SIG-M5 (cell line): ENCODE results near the gene PSTPIP1.

Experiments
- DNase-seq: peaks from one replicate; lab custom pipeline; 2025; lab: John Stamatoyannopoulos, UW

The PSTPIP1 gene

DNA sequence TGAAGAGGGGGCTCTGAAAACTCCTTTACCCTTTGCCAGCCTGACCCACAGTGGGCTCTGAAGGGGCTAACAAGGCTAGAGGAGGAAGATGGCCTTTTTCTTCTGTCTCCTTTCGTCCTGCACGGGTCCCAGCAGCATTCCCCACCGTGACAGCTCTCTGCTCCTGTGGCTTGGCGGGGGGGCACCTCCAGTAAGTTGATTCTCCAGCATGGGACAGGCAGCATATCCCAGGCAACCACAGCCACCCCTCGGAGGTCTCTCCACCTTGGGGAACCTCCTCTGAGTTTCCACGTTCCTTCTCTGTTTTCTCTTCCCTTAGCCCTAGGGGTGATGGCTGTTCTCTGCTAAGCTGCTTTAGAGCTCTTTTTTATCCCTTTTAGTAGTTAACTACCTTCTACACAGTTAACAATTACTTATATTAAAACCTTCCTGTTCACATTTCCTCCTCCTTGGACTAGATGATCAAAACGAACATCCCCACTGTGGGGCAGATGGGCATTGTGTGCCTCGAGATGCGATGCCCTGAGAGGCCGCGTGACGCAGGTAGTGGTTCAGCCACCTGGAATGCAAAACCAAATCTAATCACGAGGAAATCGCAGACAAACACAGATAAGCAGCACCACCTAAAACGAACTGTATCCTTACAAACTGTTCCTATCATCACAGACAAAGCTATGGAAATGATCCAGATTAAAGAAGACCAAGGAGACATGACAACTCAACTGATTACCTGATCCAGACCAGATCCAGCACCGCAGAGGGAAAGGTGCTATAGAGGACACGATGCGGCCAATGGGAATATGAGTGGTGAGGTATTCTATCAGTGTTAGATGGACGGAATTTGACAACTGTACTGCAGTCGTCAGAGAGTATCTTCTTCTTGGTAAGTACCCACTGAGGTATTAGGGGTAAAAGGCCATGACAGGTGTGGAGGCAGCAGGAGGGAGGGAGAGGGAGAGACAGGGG, 48.3 kb downstream of the PSTPIP1 start:
- DNase-seq, result no peak

DNA sequence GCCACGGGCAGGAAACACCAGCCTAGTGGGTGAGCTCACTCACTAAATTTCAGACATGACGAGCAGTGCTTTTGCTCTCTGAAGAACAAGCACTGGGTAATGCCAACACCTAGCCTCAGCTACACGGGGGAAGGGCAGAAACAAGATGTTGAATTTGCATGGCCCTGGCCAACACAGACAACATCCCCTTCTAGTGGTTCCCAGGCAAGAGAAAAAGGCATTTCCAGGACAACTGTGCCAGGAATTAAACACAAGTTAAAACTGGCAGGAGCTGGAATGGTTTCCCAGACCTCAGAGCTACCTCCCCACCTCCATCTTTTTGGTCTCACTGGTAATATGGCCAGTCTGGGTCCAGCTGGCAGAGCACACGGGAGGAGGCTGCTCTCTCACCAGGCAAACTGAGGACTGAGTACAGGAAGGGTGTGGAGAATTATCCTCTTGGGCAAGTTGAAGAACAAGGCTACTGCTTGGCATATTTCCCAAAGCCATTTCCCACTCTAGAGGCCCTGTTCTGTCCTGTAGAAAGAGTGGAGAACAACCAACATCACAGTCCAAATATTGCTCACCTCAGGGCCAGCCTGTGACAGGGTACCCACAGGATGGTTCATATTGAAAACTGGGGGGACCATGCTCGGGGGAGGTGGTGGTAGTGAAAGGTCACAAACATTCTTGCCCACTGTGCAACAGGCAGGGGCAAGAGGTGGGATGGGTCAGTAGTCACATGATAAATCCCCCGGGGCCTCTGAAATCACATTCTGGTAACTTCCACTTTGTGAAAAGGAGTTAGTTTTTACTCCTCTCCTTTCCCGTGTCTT, 49.5 kb downstream of the PSTPIP1 start:
- DNase-seq, result no peak

- no peak for DNase-seq
These were observed 51.1 kb downstream of the PSTPIP1 start for GRCh38 chr15:77045985-77046384.

GRCh38 chr15:77046704-77047412, 51.9 kb downstream of the PSTPIP1 start:
- no peak for DNase-seq

GRCh38 chr15:77048135-77048876, 53.4 kb downstream of the PSTPIP1 start:
- no peak for DNase-seq

DNA sequence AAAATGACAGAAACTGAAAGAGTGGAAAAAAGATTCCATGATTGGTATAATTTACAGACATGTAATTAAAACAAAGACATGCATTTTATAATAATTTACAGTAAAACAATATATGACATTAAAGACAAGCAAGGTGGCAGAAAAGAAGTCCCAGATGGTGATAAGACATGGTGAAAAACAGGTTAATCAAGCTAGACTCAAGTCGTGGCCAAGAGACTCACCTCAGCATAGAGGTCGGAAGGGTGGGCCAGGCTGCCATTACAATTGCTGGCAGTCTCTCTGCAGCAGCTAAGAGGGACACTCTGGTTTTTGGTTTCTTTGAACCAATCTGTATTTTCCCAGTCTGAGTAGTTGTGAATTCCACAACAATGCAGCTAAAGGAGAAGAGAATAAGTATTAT, 57.6 kb downstream of the PSTPIP1 start:
- DNase-seq, result no peak

DNA sequence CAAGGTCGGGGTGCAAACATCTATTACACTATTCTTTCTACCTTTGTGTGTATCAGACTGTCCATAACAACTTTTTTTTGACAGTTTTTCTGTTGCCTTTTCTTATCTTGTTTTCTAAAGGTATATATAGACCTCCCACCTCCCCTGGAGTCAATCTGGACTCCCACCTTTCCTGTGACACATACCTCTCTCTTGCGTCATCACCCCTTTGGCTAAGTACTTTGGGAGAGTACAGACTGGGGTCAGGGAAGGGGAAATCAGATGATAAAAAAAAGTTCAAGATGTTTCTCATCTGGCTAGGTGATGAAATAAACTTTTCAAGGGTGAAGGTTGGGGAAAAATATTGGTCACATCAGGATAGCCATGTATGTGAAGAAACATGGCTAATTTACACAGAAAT, 58.8 kb downstream of the PSTPIP1 start:
- DNase-seq, result no peak

DNA sequence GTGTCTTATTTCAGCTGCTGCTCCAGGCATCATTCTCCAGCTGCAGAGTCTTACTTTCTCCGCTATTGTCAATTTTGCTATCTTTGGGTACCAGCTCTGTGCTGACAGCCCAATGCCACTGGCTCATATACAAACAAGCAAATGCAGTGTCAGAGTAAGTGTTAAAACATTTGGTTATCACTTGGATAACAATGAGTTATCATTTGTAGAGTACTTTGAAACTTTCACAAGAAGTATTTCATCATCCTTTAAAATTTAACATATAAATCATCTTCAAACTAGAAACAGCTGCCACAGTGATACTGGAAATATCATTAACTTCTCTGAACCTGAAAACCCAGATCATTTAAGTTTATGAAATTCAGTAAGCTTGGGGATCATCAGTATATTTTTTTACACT, 62.1 kb downstream of the PSTPIP1 start:
- no peak for DNase-seq

- DNase-seq, result no peak
These were observed 62.8 kb downstream of the PSTPIP1 start for GRCh38 chr15:77057685-77058084.

- DNase-seq, result no peak
These were observed 63.5 kb downstream of the PSTPIP1 start for GRCh38 chr15:77058468-77058867.

GRCh38 chr15:77059786-77060361, 64.9 kb downstream of the PSTPIP1 start:
- DNase-seq, result no peak

GRCh38 chr15:77060546-77060945, 65.6 kb downstream of the PSTPIP1 start:
- no peak for DNase-seq

DNA sequence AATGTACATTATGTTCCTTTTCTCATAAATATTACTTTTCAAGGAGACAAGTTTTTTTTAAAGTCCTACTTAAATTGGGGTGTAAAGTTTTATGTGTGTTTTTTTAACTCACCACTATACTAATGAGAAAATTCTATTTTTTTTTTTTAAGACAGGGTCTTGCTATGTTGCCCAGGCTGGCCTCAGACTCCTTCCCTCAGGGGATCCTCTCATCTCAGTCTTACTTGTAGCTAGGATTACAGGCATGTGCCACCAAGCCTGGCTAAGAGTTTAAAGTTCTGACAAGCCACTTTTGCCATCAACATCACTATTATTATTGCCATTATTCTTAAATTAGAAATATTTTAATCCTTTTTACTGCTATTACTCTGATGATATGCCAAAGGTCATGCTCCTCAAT, 68.3 kb downstream of the PSTPIP1 start:
- no peak for DNase-seq

- DNase-seq, result no peak
These were observed 69.1 kb downstream of the PSTPIP1 start for GRCh38 chr15:77064063-77064462.

DNA sequence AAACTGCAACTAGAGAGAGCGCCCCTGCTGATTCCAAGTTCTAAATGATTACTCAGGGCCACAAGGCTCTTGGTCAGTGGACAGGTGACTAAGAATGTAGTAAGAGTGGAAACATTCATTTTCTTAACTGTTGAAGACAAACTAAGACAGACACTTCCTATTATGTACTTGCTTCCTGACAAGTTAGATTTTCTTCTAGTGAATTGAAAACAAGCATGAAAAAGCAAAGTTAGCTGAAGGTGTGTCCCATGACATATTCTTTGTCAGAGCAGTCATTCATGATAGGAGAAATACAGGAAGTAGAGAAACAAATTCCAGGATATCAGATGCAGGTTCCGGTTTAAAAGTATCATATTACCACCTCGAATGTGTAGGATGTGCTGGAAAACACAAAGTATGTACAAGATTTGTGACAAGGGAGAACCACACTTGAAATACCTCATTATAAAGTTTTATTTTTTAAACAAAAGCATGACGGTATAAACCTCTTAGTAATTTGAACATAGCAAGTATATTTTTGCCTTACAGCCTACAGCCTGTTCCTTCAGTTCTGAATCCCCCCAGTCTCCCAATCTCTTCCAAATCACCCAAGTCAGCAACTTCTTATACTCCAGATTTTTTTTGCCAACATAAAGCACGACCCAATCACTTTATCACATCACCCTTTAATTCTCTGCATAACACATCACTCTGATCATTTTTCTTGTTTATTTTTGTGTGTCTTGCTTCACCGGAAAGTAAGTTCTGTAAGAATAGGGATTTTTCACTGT, 69.8 kb downstream of the PSTPIP1 start:
- no peak for DNase-seq

- no peak for DNase-seq
These were observed 72.2 kb downstream of the PSTPIP1 start for GRCh38 chr15:77066971-77067690.

DNA sequence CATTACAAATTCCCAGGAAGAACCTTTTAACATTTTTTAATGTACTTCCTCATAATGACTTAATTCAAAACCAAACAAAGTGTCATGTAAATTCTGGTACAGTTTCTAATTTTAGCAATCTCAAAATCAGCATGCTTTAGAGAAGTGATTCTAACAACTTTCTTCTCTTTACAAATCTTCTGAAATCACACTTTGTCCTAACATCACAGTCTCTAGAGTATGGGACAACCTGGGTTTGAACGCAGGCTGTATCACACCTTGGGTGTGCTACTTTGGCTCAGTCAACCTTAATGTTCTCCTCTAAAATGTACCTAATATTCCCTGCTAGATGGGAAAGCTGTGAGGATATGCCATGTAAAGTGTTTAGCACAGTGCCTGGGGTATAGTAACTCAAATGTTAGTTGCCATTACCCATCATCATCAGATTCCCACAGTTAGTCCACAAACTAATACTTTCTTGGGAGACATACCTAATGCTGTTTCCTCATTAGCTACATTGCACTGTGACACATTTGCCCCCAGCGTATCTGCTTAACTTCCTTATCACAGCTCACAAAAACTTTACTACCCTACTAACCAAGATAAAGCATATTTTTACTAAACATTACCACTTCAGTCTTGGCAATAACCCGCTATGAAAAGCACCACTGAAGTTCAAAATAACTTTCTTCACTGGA, 72.9 kb downstream of the PSTPIP1 start:
- no peak for DNase-seq

DNA sequence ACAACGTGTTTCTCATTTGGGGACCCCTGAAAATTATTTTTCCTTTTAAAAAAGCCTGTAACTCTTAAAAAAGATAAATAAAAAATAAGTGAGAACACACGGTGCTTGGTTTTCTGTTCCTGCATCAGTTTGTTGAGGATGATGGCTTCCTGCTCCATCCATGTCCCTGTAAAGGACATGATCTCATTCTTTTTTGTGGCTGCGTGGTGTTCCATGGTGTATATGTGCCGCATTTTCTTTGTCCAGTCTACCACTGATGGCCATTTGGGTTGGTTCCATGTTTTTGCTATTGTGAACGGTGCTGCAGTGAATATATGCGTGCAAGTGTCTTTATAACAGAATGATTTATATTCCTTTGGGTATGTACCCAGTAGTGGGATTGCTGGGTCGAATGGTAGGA, 73.7 kb downstream of the PSTPIP1 start:
- no peak for DNase-seq

DNA sequence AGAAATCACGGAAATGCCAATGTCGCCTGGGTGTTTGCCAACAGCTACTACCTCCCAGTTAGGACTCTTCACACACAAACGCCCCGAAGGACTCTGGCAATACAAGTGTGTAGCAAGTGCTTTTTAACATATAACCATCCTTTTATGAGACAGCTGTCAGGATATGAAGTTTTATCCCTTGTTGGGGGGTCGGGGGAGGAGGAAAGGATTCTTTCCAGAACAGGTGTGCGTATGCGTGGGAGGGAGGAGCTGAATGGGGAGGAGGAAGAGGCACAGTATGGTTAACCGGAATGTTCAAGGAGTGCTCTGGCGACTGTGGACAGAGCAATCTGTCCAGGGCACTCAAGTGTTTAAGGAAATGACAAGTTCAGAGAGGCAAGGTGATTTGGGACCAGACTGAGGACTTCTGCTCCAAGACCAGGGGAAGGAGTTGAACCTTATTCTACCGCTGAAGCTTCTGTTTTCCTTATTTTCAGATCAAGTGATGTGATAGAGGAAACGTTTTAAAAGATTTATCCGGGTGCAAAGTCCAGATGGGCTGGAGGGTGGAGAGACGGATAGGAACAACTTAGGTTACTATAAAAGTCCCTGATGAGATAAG, 74.7 kb downstream of the PSTPIP1 start:
- DNase-seq, result no peak
